ENCODE results near the gene IRF9.
A peak's percentile ranks its signal among the peaks of the same experiment; 100 is the strongest.
"Not testable (repeated sequence)": the region's sequence is repeated elsewhere in the genome, so short reads cannot be mapped to it uniquely, and the experiment has no call there.

Gene IRF9

DNA sequence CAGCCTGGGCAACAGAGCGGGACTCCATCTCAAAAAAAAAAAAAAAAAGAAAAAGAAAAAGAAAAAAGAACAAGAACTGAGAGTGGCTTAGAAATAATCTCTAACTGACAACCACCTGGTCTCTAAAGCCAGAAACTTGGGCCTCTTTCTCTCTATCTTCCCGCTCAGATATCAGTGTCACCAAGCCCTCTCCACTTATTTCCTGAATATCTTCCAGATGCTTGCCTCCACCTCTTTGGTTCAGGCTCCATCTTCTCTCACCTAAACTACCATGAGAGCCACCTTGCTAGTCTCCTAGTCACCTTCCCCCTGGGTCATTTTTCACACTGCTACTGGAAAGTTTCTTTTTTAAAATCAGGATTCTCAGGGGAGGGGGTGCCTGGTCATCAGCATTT lies 36.0 kb downstream of the IRF9 start:
- peaks cover 32% of the 10 kb centered on the region for H3K36me3 ChIP-seq (ENCODE audit: insufficient read depth, low read length)
- TF ChIP-seq, protein P1, sequence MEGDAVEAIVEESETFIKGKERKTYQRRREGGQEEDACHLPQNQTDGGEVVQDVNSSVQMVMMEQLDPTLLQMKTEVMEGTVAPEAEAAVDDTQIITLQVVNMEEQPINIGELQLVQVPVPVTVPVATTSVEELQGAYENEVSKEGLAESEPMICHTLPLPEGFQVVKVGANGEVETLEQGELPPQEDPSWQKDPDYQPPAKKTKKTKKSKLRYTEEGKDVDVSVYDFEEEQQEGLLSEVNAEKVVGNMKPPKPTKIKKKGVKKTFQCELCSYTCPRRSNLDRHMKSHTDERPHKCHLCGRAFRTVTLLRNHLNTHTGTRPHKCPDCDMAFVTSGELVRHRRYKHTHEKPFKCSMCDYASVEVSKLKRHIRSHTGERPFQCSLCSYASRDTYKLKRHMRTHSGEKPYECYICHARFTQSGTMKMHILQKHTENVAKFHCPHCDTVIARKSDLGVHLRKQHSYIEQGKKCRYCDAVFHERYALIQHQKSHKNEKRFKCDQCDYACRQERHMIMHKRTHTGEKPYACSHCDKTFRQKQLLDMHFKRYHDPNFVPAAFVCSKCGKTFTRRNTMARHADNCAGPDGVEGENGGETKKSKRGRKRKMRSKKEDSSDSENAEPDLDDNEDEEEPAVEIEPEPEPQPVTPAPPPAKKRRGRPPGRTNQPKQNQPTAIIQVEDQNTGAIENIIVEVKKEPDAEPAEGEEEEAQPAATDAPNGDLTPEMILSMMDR (IDR thresholded peaks at IDR 0.05; ENCODE audit: borderline replicate concordance, extremely low read depth, low read length, poor library complexity, severe bottlenecking), result no peak
- TF ChIP-seq EZH2 (IDR thresholded peaks at IDR 0.05; ENCODE audit: borderline replicate concordance, low read depth, low read length, severe bottlenecking), result no peak
- H3K27me3 ChIP-seq (ENCODE audit: insufficient read depth, low read length, poor library complexity), result no peaks in the 10 kb centered on the region
- DNase-seq, result no peak
- H2AFZ ChIP-seq (ENCODE audit: low read depth, low read length), result no peak overlapping the region
- H3K4me1 ChIP-seq (ENCODE audit: insufficient read depth, low read length), result peaks cover 40% of the 10 kb centered on the region
- H3K79me2 ChIP-seq (ENCODE audit: insufficient read depth, low read length), result peaks cover 48% of the 10 kb centered on the region
- peaks cover 2% of the 10 kb centered on the region for H3K9me3 ChIP-seq (ENCODE audit: insufficient read depth, low read length, severe bottlenecking)
- no peak overlapping the region; a peak in 1 of 4 replicates for H3K4me3 ChIP-seq (ENCODE audit: low read depth in 1 of 2, low read length in 2 of 2)
- ATAC-seq (ENCODE audit: insufficient read depth, low read depth), result no peak
- H3K27ac ChIP-seq (ENCODE audit: low read length), result no peak overlapping the region
- peak overlapping the region; percentile 96; the same call in 1 of the 2 replicates for H3K9ac ChIP-seq (ENCODE audit: low read depth, low read length)
- H4K20me1 ChIP-seq (ENCODE audit: insufficient read depth, low read length), result no peaks in the 10 kb centered on the region
- peak overlapping the region; percentile 69; the same call in 1 of the 2 replicates for H3K4me2 ChIP-seq (ENCODE audit: insufficient read depth, low read length)

DNA sequence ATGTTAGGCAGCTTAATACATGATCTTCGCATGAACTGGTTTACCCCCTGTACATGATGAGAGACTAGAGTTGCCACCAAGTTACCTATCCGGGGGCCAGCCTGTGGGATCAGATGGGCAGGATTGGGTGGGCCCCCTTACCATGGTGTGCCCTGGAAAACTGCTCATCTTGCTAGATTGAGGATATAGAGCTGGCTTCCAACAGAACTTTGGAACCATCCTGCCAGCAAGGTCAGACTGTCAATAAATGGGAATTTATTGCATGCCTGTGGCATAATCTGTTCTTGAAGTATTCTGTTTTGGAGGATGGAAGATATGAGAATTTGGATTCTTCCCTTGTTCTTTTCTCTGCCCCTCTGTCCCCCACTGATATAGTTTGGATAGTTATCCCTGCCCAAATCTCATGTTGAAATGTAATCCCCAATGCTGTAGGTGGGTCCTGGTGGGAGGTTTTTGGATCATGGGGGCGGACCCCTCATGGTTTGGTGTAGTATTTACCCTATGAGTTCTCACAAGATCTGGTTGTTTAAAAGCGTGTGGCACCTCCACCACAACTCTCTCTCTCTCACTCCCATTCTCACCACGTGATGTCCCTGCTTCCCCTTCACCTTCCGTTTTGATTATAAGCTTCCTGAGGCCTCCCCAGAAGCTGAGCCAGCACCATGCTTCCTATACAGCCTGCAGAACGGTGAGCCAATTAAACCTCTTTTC lies 37.9 kb downstream of the IRF9 start:
- Histone ChIP-seq H3K27ac (ENCODE audit: low read length) (no peak overlapping the region), H3K36me3 (ENCODE audit: insufficient read depth, low read length) (peaks cover 28% of the 10 kb centered on the region), H3K27me3 (ENCODE audit: insufficient read depth, low read length, poor library complexity) (no peaks in the 10 kb centered on the region), H3K4me2 (ENCODE audit: insufficient read depth, low read length) (no peak overlapping the region), H3K4me1 (ENCODE audit: insufficient read depth, low read length) (peaks cover 27% of the 10 kb centered on the region), H4K20me1 (ENCODE audit: insufficient read depth, low read length) (no peaks in the 10 kb centered on the region), H3K9me3 (ENCODE audit: insufficient read depth, low read length, severe bottlenecking) (peaks cover 5% of the 10 kb centered on the region), H3K4me3 (ENCODE audit: low read depth in 1 of 2, low read length in 2 of 2) (no peak overlapping the region), H3K79me2 (ENCODE audit: insufficient read depth, low read length) (peaks cover 34% of the 10 kb centered on the region), H3K9ac (ENCODE audit: low read depth, low read length) (no peak overlapping the region), H2AFZ (ENCODE audit: low read depth, low read length) (no peak overlapping the region)
- DNase-seq (no peak), ATAC-seq (ENCODE audit: insufficient read depth, low read depth) (no peak)
- TF ChIP-seq, protein P1 (IDR thresholded peaks at IDR 0.05; ENCODE audit: borderline replicate concordance, extremely low read depth, low read length, poor library complexity, severe bottlenecking), result no peak
- TF ChIP-seq EZH2 (IDR thresholded peaks at IDR 0.05; ENCODE audit: borderline replicate concordance, low read depth, low read length, severe bottlenecking), result no peak

DNA sequence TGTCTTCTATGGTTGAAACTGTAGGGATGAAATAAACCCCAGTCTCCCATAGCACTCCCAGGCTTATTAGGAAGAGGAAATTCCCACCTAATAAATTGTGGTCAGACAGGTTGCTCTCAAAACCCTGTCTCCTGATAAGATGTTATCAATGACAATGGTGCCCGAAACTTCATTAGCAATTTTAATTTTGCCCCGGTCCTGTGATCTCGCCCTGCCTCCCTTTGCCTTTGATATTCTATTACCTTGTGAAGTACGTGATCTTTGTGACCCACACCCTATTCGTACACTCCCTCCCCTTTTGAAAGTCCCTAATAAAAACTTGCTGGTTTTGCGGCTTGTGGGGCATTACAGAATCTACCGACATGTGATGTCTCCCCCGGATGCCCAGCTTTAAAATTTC lies 41.5 kb downstream of the IRF9 start:
- not testable (repeated sequence) for H3K9ac ChIP-seq (ENCODE audit: low read depth, low read length); H3K4me2 ChIP-seq (ENCODE audit: insufficient read depth, low read length); H3K9me3 ChIP-seq (ENCODE audit: insufficient read depth, low read length, severe bottlenecking); H3K27ac ChIP-seq (ENCODE audit: low read length); H3K4me1 ChIP-seq (ENCODE audit: insufficient read depth, low read length); H4K20me1 ChIP-seq (ENCODE audit: insufficient read depth, low read length); H2AFZ ChIP-seq (ENCODE audit: low read depth, low read length); H3K27me3 ChIP-seq (ENCODE audit: insufficient read depth, low read length, poor library complexity); H3K79me2 ChIP-seq (ENCODE audit: insufficient read depth, low read length); DNase-seq; ATAC-seq (ENCODE audit: insufficient read depth, low read depth); H3K4me3 ChIP-seq (ENCODE audit: low read depth in 1 of 2, low read length in 2 of 2)
- peaks cover 56% of the 10 kb centered on the region for H3K36me3 ChIP-seq (ENCODE audit: insufficient read depth, low read length)

DNA sequence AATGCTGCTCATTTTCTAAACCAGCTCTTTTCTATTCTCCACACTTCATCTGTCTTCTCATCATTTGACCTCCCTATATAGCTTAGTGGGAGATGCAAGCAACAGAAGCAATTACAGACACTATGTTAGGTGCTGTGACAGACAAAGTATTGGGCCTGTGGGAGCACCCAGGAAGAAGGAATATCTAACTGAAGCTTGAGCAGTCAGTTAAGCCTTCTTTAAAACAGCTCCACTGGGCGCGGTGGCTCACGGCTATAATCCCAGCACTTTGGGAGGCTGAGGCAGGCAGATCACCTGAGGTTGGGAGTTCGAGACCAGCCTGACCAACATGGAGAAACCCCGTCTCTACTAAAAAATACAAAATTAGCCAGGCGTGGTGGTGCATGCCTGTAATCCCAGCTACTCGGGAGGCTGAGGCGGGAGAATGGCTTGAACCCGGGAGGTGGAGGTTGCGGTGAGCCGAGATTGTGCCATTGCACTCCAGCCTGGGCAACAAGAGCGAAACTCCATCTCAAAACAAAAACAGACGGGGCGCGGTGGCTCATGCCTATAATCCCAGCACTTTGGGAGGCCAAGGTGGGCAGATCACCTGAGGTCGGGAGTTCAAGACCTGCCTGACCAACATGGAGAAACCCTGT lies 42.3 kb downstream of the IRF9 start:
- not testable (repeated sequence) for DNase-seq; H3K27me3 ChIP-seq (ENCODE audit: insufficient read depth, low read length, poor library complexity); H4K20me1 ChIP-seq (ENCODE audit: insufficient read depth, low read length); H2AFZ ChIP-seq (ENCODE audit: low read depth, low read length); H3K27ac ChIP-seq (ENCODE audit: low read length); ATAC-seq (ENCODE audit: insufficient read depth, low read depth); H3K9me3 ChIP-seq (ENCODE audit: insufficient read depth, low read length, severe bottlenecking); H3K4me1 ChIP-seq (ENCODE audit: insufficient read depth, low read length); H3K4me2 ChIP-seq (ENCODE audit: insufficient read depth, low read length); H3K4me3 ChIP-seq (ENCODE audit: low read depth in 1 of 2, low read length in 2 of 2); H3K79me2 ChIP-seq (ENCODE audit: insufficient read depth, low read length); H3K9ac ChIP-seq (ENCODE audit: low read depth, low read length)
- peaks cover 65% of the 10 kb centered on the region for H3K36me3 ChIP-seq (ENCODE audit: insufficient read depth, low read length)
